ENCODE measurements around the gene CTNND2.

DNA sequence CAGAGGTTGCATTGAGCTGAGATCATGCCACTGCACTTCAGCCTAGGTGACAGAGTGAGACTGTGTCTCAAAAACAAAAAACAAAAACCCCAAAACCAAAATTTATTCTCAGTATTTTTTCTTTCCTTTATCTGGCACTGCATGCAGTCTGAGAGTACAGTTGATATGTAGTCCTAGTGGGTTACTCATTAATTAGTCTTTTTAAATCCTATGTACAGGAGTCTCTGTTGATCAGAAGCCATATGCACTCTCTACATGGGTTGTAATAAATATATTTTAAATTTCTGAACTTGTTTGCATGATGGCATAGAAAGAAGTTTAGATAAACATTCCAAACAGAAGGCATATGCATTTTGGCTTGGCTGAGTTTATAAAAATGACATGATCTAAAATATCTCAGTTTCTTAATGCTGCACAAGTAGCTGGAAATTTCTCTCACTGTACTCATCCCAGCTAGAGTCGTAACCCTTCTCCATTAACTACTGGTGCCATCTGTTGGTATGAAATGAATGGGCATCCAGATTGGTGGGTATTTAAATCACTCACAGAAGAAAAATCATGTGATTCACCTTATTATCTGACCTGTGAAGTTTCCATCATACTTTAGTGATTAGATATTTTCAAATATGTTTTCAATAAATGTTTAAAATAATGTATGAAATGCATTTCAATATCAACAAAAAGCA is 284.8 kb downstream of the CTNND2 start:
- TF ChIP-seq, protein P1, sequence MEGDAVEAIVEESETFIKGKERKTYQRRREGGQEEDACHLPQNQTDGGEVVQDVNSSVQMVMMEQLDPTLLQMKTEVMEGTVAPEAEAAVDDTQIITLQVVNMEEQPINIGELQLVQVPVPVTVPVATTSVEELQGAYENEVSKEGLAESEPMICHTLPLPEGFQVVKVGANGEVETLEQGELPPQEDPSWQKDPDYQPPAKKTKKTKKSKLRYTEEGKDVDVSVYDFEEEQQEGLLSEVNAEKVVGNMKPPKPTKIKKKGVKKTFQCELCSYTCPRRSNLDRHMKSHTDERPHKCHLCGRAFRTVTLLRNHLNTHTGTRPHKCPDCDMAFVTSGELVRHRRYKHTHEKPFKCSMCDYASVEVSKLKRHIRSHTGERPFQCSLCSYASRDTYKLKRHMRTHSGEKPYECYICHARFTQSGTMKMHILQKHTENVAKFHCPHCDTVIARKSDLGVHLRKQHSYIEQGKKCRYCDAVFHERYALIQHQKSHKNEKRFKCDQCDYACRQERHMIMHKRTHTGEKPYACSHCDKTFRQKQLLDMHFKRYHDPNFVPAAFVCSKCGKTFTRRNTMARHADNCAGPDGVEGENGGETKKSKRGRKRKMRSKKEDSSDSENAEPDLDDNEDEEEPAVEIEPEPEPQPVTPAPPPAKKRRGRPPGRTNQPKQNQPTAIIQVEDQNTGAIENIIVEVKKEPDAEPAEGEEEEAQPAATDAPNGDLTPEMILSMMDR (IDR thresholded peaks at IDR 0.05) = peak in 1 of 6 experiments; percentile 18
- no peak for TF ChIP-seq POLR2A (IDR thresholded peaks at IDR 0.05)

Data from thyroid gland (tissue), 4 donors.